AG04449 (cell line): Measurements from ENCODE around the gene IRF4.
A peak's percentile ranks its signal among the peaks of the same experiment; 100 is the strongest.

ENCODE experiments used
- CTCF ChIA-PET: fragments of 350-600 bp; formaldehyde crosslinking; extraction: SDS; loops from one replicate; lab custom pipeline; 2021; ENCODE audit warnings: antibody characterized with exemption; lab: Yijun Ruan, JAX
- POLR2A ChIA-PET: fragments of 400-600, 350-600 bp; formaldehyde crosslinking; extraction: SDS; loops from one replicate; lab custom pipeline; 2020; ENCODE audit warnings: antibody characterized with exemption, inconsistent platforms; lab: Yijun Ruan, JAX
- DNase-seq: peaks from one replicate; pipeline ENCODE4 v3.0.0-alpha.2; 2010; ENCODE audit warnings: low read depth, low spot score
- H3K4me3 ChIP-seq: 2 replicates; pipeline ENCODE4 v1.5.1; 2011; ENCODE audit warnings: low read depth, mild to moderate bottlenecking, control low read depth, low read length
- TF ChIP-seq, protein P1 (sequence below): IDR thresholded peaks from one replicate; pipeline ENCODE4 v1.5.1; 2011; ENCODE audit warnings: mild to moderate bottlenecking, moderate library complexity, low read length, control low read depth, inconsistent platforms; ENCODE audit not compliant: insufficient read depth; ENCODE audit errors: missing control alignments

IRF4 gene

DNA sequence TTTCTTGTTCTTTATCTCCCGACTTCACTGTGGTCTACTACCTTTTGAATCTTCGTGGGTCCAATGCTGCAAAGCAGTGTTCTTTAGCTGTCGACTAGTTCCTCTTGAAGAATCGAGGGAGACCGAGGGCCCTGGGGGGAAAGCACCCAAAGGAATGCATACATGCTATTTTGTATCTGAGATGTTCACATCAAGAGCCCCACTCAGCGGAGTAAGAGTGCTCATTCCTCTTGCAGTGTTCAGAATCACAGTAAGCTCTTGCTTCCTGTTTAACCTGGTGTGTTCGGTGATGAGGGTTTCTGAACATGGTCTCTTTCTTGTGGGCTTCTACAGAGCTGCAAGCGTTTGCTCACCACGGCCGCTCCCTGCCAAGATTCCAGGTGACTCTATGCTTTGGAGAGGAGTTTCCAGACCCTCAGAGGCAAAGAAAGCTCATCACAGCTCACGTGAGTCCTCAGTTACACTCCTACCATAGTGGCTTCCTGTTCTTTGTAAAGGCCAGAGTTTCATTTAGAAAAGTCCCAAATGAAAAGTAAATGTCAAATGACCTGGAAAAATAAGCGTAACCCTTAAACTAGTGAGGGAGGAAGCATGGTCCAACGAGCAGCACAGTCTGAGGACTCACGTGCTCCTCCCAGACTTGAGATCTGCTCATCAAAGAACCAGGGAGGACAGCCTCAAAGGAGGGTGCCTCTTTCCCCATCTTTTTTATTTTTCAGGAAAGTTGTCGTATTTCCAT is 13.3 kb downstream of the IRF4 start:
- POLR2A ChIA-PET: no interaction called here
- CTCF ChIA-PET: no interaction called here
- H3K4me3 ChIP-seq: no peak overlapping the region
- TF ChIP-seq, protein P1, sequence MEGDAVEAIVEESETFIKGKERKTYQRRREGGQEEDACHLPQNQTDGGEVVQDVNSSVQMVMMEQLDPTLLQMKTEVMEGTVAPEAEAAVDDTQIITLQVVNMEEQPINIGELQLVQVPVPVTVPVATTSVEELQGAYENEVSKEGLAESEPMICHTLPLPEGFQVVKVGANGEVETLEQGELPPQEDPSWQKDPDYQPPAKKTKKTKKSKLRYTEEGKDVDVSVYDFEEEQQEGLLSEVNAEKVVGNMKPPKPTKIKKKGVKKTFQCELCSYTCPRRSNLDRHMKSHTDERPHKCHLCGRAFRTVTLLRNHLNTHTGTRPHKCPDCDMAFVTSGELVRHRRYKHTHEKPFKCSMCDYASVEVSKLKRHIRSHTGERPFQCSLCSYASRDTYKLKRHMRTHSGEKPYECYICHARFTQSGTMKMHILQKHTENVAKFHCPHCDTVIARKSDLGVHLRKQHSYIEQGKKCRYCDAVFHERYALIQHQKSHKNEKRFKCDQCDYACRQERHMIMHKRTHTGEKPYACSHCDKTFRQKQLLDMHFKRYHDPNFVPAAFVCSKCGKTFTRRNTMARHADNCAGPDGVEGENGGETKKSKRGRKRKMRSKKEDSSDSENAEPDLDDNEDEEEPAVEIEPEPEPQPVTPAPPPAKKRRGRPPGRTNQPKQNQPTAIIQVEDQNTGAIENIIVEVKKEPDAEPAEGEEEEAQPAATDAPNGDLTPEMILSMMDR: no peak
- no peak for DNase-seq

DNA sequence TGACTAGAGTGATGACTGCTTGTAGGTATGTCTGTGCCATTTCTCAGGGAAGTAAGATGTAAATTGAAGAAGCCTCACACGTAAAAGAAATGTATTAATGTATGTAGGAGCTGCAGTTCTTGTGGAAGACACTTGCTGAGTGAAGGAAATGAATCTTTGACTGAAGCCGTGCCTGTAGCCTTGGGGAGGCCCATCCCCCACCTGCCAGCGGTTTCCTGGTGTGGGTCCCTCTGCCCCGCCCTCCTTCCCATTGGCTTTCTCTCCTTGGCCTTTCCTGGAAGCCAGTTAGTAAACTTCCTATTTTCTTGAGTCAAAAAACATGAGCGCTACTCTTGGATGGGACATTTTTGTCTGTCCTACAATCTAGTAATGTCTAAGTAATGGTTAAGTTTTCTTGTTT is 16.6 kb downstream of the IRF4 start:
- no peak for DNase-seq
- ChIA-PET POLR2A (no interaction called here), CTCF (no interaction called here)
- TF ChIP-seq, protein P1: no peak
- no peak overlapping the region for H3K4me3 ChIP-seq

DNA sequence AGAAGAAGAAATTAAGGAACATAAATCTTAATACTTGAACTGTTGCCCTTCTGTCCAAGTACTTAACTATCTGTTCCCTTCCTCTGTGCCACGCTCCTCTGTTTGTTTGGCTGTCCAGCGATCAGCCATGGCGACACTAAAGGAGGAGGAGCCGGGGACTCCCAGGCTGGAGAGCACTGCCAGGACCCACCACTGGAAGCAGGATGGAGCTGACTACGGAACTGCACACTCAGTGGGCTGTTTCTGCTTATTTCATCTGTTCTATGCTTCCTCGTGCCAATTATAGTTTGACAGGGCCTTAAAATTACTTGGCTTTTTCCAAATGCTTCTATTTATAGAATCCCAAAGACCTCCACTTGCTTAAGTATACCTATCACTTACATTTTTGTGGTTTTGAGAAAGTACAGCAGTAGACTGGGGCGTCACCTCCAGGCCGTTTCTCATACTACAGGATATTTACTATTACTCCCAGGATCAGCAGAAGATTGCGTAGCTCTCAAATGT is 17.1 kb downstream of the IRF4 start:
- TF ChIP-seq, protein P1: peak; percentile 9
- CTCF ChIA-PET: no interaction called here
- no peak overlapping the region for H3K4me3 ChIP-seq
- POLR2A ChIA-PET: no interaction called here
- no peak for DNase-seq

DNA sequence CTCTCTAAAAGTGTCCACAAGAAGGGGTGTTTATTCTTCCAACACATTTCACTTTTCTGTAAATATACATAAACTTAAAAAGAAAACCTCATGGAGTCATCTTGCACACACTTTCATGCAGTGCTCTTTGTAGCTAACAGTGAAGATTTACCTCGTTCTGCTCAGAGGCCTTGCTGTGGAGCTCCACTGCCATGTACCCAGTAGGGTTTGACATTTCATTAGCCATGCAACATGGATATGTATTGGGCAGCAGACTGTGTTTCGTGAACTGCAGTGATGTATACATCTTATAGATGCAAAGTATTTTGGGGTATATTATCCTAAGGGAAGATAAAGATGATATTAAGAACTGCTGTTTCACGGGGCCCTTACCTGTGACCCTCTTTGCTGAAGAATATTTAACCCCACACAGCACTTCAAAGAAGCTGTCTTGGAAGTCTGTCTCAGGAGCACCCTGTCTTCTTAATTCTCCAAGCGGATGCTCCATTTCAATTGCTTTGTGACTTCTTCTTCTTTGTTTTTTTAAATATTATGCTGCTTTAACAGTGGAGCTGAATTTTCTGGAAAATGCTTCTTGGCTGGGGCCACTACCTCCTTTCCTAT is 17.9 kb downstream of the IRF4 start:
- CTCF ChIA-PET: no interaction called here

DNA sequence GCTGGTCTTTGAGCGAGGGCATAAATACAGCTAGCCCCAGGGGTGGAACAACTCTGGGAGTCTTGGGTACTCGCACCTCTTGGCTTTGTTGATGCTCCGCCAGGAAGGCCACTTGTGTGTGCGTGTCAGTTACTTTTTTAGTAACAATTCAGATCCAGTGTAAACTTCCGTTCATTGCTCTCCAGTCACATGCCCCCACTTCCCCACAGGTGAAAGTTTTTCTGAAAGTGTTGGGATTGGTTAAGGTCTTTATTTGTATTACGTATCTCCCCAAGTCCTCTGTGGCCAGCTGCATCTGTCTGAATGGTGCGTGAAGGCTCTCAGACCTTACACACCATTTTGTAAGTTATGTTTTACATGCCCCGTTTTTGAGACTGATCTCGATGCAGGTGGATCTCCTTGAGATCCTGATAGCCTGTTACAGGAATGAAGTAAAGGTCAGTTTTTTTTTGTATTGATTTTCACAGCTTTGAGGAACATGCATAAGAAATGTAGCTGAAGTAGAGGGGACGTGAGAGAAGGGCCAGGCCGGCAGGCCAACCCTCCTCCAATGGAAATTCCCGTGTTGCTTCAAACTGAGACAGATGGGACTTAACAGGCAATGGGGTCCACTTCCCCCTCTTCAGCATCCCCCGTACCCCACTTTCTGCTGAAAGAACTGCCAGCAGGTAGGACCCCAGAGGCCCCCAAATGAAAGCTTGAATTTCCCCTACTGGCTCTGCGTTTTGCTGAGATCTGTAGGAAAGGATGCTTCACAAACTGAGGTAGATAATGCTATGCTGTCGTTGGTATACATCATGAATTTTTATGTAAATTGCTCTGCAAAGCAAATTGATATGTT is 19.2 kb downstream of the IRF4 start:
- TF ChIP-seq, protein P1: no peak
- CTCF ChIA-PET: no interaction called here
- POLR2A ChIA-PET: no interaction called here
- DNase-seq: no peak
- no peak overlapping the region for H3K4me3 ChIP-seq

More for the DNA sequence above, 17.9 kb downstream of the IRF4 start:
- TF ChIP-seq, protein P1: no peak
- H3K4me3 ChIP-seq: no peak overlapping the region
- POLR2A ChIA-PET: no interaction called here
- no peak for DNase-seq
